Measurements from ENCODE around the gene ACAP2.
"Not testable (repeated sequence)": the region's sequence is repeated elsewhere in the genome, so short reads cannot be mapped to it uniquely, and the experiment has no call there.

ACAP2 gene

GRCh38 chr3:195241592-195242355, 201.0 kb downstream of the ACAP2 start:
- no peak for DNase-seq (ENCODE audit: low spot score)

- peak; percentile 1 for DNase-seq (ENCODE audit: low spot score)
Observed at GRCh38 chr3:195240939-195241338, 201.9 kb downstream of the ACAP2 start.

- DNase-seq (ENCODE audit: low spot score), result no peak
Observed at GRCh38 chr3:195240171-195240701, 202.6 kb downstream of the ACAP2 start.

- DNase-seq (ENCODE audit: low spot score), result no peak
Observed at GRCh38 chr3:195239121-195239520, 203.7 kb downstream of the ACAP2 start.

- DNase-seq (ENCODE audit: low spot score), result peak; percentile 59
Observed at GRCh38 chr3:195238586-195239118, 204.2 kb downstream of the ACAP2 start.

- DNase-seq (ENCODE audit: low spot score), result no peak
Observed at GRCh38 chr3:195238081-195238571, 204.7 kb downstream of the ACAP2 start.

- peak; percentile 1 for DNase-seq (ENCODE audit: low spot score)
Observed at GRCh38 chr3:195236801-195237570, 205.8 kb downstream of the ACAP2 start.

- DNase-seq (ENCODE audit: low spot score), result no peak
Observed at GRCh38 chr3:195236076-195236798, 206.6 kb downstream of the ACAP2 start.

GRCh38 chr3:195230244-195230643, 212.6 kb downstream of the ACAP2 start:
- no peak for DNase-seq (ENCODE audit: low spot score)

- not testable (repeated sequence) for DNase-seq (ENCODE audit: low spot score)
Observed at GRCh38 chr3:195228886-195229285, 213.9 kb downstream of the ACAP2 start.

GRCh38 chr3:195227871-195228270, 214.9 kb downstream of the ACAP2 start:
- DNase-seq (ENCODE audit: low spot score), result peak; percentile 1

GRCh38 chr3:195226900-195227447, 215.8 kb downstream of the ACAP2 start:
- DNase-seq (ENCODE audit: low spot score), result peak; percentile 1

- DNase-seq (ENCODE audit: low spot score), result peak; percentile 0
Observed at GRCh38 chr3:195226445-195226844, 216.4 kb downstream of the ACAP2 start.

GRCh38 chr3:195224980-195225580, 217.7 kb downstream of the ACAP2 start:
- DNase-seq (ENCODE audit: low spot score), result peak; percentile 0

Data from Ammon's horn (tissue), 1 donor.